Thyroid gland (tissue), 4 donors: Measurements from ENCODE around the gene C1R. TPM values are rescaled to one million over a fixed set of nuclear protein-coding genes. Genes with fewer than 3 reads are reported as not detected.
A peak's percentile ranks its signal among the peaks of the same experiment; 100 is the strongest.

Source experiments
- DNase-seq, 2 donors: peaks; one replicate each; pipeline ENCODE4 v3.0.0-alpha.2; 2019
- H3K27ac ChIP-seq, 3 donors: fragments of 200-600 bp; sonication (generic); 1 replicate in 2 of 3; 2 replicates in 1 of 3; pipeline ENCODE4 v1.5.1; 2016 to 2019; ENCODE audit warnings: mild to moderate bottlenecking in 1 of 3, moderate library complexity in 1 of 3
- H3K27me3 ChIP-seq: fragments of 200-600 bp; sonication (generic); one replicate; pipeline ENCODE4 v1.5.1; 2019
- H3K36me3 ChIP-seq, 2 donors: fragments of 200-600 bp; sonication (generic); one replicate each; pipeline ENCODE4 v1.5.1; 2016 to 2019
- H3K4me1 ChIP-seq, 2 donors: fragments of 200-600 bp; sonication (generic); one replicate each; pipeline ENCODE4 v1.5.1; 2017 to 2019
- H3K4me3 ChIP-seq, 3 donors: fragments of 200-600 bp; sonication (generic); replicated peaks in 1 of 3; 1 replicate in 2 of 3; 2 replicates in 1 of 3; pipeline ENCODE4 v1.5.1; 2016; ENCODE audit warnings: mild to moderate bottlenecking in 1 of 3
- H3K9me3 ChIP-seq: fragments of 200-600 bp; sonication (generic); one replicate; pipeline ENCODE4 v1.5.1; 2017
- POLR2A ChIP-seq, 2 donors: fragments of 450-650 bp; IDR thresholded peaks; one replicate each; pipeline ENCODE4 v1.6.1; 2017; ENCODE audit warnings: antibody characterized with exemption in 2 of 2, mild to moderate bottlenecking in 2 of 2, moderate library complexity in 1 of 2
- WGBS, 2 donors: methylation state at CpG; one replicate each; pipeline ENCODE4 v1.1.5; 2017; 5-methylcytosine and 5-hydroxymethylcytosine counted together
- intact Hi-C: fragments of 100-400 bp; cut with DNase I; formaldehyde crosslinking; loops from one replicate; pipeline ENCODE4 v1.15.1; 2023
- total RNA-seq, 4 donors: library from RNA; depleted of rRNA; stranded (reverse); fragments of >200 nt; gene quantifications; one replicate each; pipeline ENCODE4 v1.2.3, GENCODE V29; 2016
- TF ChIP-seq, protein P1 (sequence below), 6 experiments: fragments of 200-600 bp in 3 of 6; fragments of 450-650 bp in 3 of 6; sonication (generic) in 3 of 6; IDR thresholded peaks; one replicate each; pipeline ENCODE4 v1.5.1; 2016 to 2019; ENCODE audit warnings: antibody characterized with exemption in 6 of 6, mild to moderate bottlenecking in 2 of 6, inconsistent platforms in 1 of 6, moderate library complexity in 1 of 6

The C1R gene
- total RNA-seq, 4 donors from 2014 or later, result 132 to 545 (median 312) TPM

DNA sequence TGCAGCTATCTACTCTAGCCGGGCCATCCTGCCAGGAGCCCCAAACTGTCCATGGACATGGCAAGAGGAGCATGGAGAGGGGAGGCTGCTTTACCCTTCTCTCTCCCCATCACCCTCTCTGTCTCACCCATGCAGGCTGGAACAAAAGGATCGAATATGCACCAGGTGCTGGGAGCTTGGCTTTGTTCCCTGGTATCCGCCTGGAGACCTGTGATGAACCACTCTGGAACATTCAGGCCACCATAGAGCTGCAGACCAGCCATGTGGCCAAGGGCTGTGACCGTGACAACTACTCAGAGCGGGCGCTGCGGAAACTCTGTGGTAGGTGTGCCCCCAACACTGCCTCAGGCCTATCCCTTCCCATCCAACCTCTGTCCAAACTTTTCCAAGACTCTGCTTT is 43.8 kb upstream of the C1R start:
- Histone ChIP-seq H3K36me3 (peaks cover 11 to 12% of the 10 kb centered on the region in 2 donors), H3K4me3 (no peak overlapping the region), H3K27me3 (no peaks in the 10 kb centered on the region), H3K4me1 (peaks cover 2 to 4% of the 10 kb centered on the region in 2 donors), H3K9me3 (no peaks in the 10 kb centered on the region), H3K27ac (no peak overlapping the region)
- TF ChIP-seq POLR2A (IDR thresholded peaks at IDR 0.05), result no peak
- TF ChIP-seq, protein P1, sequence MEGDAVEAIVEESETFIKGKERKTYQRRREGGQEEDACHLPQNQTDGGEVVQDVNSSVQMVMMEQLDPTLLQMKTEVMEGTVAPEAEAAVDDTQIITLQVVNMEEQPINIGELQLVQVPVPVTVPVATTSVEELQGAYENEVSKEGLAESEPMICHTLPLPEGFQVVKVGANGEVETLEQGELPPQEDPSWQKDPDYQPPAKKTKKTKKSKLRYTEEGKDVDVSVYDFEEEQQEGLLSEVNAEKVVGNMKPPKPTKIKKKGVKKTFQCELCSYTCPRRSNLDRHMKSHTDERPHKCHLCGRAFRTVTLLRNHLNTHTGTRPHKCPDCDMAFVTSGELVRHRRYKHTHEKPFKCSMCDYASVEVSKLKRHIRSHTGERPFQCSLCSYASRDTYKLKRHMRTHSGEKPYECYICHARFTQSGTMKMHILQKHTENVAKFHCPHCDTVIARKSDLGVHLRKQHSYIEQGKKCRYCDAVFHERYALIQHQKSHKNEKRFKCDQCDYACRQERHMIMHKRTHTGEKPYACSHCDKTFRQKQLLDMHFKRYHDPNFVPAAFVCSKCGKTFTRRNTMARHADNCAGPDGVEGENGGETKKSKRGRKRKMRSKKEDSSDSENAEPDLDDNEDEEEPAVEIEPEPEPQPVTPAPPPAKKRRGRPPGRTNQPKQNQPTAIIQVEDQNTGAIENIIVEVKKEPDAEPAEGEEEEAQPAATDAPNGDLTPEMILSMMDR (IDR thresholded peaks at IDR 0.05), result no peak
- WGBS, 2 donors, result 93 to 98% methylated on average over 7 of the region's 7 CpGs
- no peak for DNase-seq
- intact Hi-C loops, result no loop called here

DNA sequence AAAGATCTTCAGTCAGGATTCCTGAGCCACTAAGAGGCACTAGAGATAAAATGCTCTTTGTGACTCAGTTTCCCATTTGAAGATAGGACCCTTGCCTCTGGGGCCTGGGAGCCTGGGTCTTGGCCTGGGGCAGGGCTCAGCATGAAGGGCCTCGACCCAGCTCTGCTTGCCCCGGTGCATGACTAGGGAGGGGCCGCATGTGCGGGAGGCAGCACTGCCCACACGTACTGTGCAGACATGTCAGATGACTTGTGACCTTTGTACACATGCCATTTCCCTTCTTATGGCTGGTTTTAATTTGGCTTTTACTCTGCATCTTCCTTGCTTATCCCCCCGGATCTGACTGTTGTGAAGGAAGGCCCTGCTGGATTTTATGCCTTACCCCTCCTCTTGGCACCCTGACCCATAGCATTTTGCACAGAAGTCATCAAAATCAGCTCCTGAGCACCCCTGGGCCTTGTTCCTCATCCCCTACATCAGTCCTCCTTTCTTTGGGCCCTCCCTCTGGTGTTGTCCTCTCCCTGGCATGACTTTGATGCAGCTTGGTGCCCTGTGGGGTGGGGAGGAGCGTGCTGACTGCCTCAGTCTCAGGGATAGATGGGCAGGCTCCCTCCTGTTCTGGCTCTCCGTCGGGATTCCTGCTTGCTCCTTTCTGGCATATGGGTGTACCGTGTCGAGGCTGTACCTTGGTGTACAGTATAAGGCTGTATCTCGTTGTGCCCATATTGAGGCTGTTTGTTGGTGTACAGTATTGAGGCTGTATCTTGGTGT is 42.3 kb upstream of the C1R start:
- intact Hi-C loops, result no loop called here
- DNase-seq, result no peak
- WGBS, 2 donors, result 85 to 88% methylated on average over 11 to 12 of the region's 12 CpGs
- peaks cover 11 to 12% of the 10 kb centered on the region in 2 donors for H3K36me3 ChIP-seq
- H3K9me3 ChIP-seq, result no peaks in the 10 kb centered on the region
- no peak overlapping the region for H3K4me3 ChIP-seq
- TF ChIP-seq POLR2A (IDR thresholded peaks at IDR 0.05), result no peak
- H3K4me1 ChIP-seq, result peaks cover 5 to 9% of the 10 kb centered on the region in 2 donors
- no peak overlapping the region for H3K27ac ChIP-seq
- no peaks in the 10 kb centered on the region for H3K27me3 ChIP-seq

GRCh38 chr12:7131502-7131866 is 39.2 kb upstream of the C1R start:
- intact Hi-C loops, result no loop called here
- no peaks in the 10 kb centered on the region for H3K9me3 ChIP-seq
- no peak overlapping the region for H3K27ac ChIP-seq
- WGBS, 2 donors, result 51 to 53% methylated on average over 7 of the region's 7 CpGs
- no peak for DNase-seq
- H3K27me3 ChIP-seq, result no peaks in the 10 kb centered on the region
- H3K36me3 ChIP-seq, result peaks cover 6 to 12% of the 10 kb centered on the region in 2 donors
- H3K4me1 ChIP-seq, result peaks cover 14 to 17% of the 10 kb centered on the region in 2 donors
- no peak overlapping the region for H3K4me3 ChIP-seq
- TF ChIP-seq, protein P1 (IDR thresholded peaks at IDR 0.05), result no peak
- TF ChIP-seq POLR2A (IDR thresholded peaks at IDR 0.05), result no peak

GRCh38 chr12:7130701-7131501 is 38.7 kb upstream of the C1R start:
- Histone ChIP-seq H3K4me1 (peaks cover 14 to 17% of the 10 kb centered on the region in 2 donors), H3K36me3 (peaks cover under 1 to 11% of the 10 kb centered on the region in 2 donors), H3K27ac (peak overlapping the region; percentile 50 to 86 (median 69)), H3K4me3 (peak overlapping the region; percentile 29 to 68 (median 67)), H3K27me3 (no peaks in the 10 kb centered on the region), H3K9me3 (no peaks in the 10 kb centered on the region)
- WGBS, 2 donors, result 2 to 3% methylated on average over 31 to 32 of the region's 32 CpGs
- intact Hi-C loops, result no loop called here
- TF ChIP-seq, protein P1 (IDR thresholded peaks at IDR 0.05), result no peak
- peak in 1 of 2 donors; percentile 13 for TF ChIP-seq POLR2A (IDR thresholded peaks at IDR 0.05)
- peak; percentile 71 to 73 for DNase-seq

DNA sequence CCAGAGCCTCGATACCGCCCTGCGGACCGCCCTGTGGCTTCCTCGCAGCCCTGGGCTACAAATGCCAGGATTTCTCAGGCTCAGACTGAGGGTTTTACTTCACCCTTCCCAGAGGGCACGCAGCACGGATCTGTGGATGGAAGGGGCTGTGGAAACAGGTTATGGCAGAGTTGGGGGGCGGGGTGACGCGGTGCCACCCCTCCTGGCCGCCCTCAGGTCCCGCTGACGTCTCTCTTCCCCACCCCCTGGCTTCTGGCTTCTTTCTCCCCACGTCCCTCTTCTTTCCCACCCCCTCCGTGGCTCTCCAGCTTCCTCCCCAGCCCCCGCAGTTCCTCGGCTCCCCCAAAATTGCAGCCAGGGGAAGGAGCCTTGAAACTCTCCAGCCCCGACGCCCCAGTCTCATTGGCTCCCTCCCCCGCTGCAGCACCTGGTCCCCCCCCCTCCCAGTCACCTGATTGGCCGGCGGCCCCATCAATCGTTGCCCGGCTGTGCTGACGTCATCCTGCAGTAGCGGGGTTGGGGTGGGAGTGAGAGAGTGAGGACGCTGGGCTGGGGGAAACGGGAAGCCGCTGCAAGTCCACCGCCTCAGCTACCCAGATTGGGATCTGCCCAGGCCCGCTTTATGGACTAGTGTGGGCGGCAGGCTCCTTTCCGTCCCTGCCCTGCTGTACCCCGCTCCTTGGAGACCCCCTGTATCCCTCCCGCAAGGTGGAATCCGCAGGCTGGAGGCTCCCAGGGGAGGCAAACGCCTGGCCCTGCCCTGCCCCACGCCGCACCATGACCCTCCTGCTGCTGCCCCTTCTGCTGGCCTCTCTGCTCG is 37.8 kb upstream of the C1R start, which contains the start of gene CLSTN3:
CLSTN3 (plus strand) TSS at position 500 of the 820 bp plus-strand sequence; CDS start at position 778, 278 bp downstream.
- intact Hi-C loops, result no loop called here
- DNase-seq, result peak; percentile 82 to 85
- H3K4me1 ChIP-seq, result peaks cover 14 to 17% of the 10 kb centered on the region in 2 donors
- no peaks in the 10 kb centered on the region for H3K9me3 ChIP-seq
- TF ChIP-seq POLR2A (IDR thresholded peaks at IDR 0.05), result peak in 1 of 2 donors; percentile 79
- TF ChIP-seq, protein P1 (IDR thresholded peaks at IDR 0.05), result no peak
- peak within 1 kb of the TSS; percentile 50 to 86 (median 69) for H3K27ac ChIP-seq
- WGBS, 2 donors, result 0% methylated on average over 23 to 36 of the region's 40 CpGs
- peak within 1 kb of the TSS; percentile 29 to 68 (median 67) for H3K4me3 ChIP-seq
- no peaks in the 10 kb centered on the region for H3K27me3 ChIP-seq
- H3K36me3 ChIP-seq, result peaks cover 0 to 7% of the 10 kb centered on the region in 2 donors
